GM19324 (cell line): Measurements from ENCODE around the gene CDC7.
A peak's percentile ranks its signal among the peaks of the same experiment; 100 is the strongest.
"Not testable (repeated sequence)": the region's sequence is repeated elsewhere in the genome, so short reads cannot be mapped to it uniquely, and the experiment has no call there.

Source experiments
- ATAC-seq: cut with Tn5 transposase; IDR thresholded peaks from one replicate; pipeline ENCODE4 v1.9.1; 2021; ENCODE audit warnings: mild to moderate bottlenecking, moderate library complexity; ENCODE audit not compliant: unreplicated experiment, low FRiP score

The CDC7 gene

GRCh38 chr1:91507328-91507727 lies 6.7 kb downstream of the CDC7 start:
- no peak for ATAC-seq

- no peak for ATAC-seq
Observed at GRCh38 chr1:91510754-91511153, 10.1 kb downstream of the CDC7 start.

GRCh38 chr1:91511386-91511785 lies 10.7 kb downstream of the CDC7 start:
- ATAC-seq: no peak

GRCh38 chr1:91513160-91513559 lies 12.5 kb downstream of the CDC7 start:
- ATAC-seq: no peak

- ATAC-seq: no peak
Observed at GRCh38 chr1:91513706-91514105, 13.1 kb downstream of the CDC7 start.

- no peak for ATAC-seq
Observed at GRCh38 chr1:91515994-91516393, 15.3 kb downstream of the CDC7 start.

- ATAC-seq: not testable (repeated sequence)
Observed at GRCh38 chr1:91516605-91517004, 16.0 kb downstream of the CDC7 start.

- not testable (repeated sequence) for ATAC-seq
Observed at GRCh38 chr1:91519167-91519566, 18.5 kb downstream of the CDC7 start.

GRCh38 chr1:91520942-91521507 lies 20.4 kb downstream of the CDC7 start:
- ATAC-seq: no peak

GRCh38 chr1:91523482-91523881 lies 22.8 kb downstream of the CDC7 start:
- peak; percentile 96 for ATAC-seq

- ATAC-seq: no peak
Observed at GRCh38 chr1:91526496-91526895, 25.8 kb downstream of the CDC7 start.

GRCh38 chr1:91527266-91527765 lies 26.7 kb downstream of the CDC7 start:
- ATAC-seq: no peak

- no peak for ATAC-seq
Observed at GRCh38 chr1:91527781-91528180, 27.1 kb downstream of the CDC7 start.

- ATAC-seq: no peak
Observed at GRCh38 chr1:91529856-91530255, 29.2 kb downstream of the CDC7 start.

GRCh38 chr1:91533361-91534024 lies 32.8 kb downstream of the CDC7 start:
- ATAC-seq: no peak

- ATAC-seq: no peak
Observed at GRCh38 chr1:91535441-91535840, 34.8 kb downstream of the CDC7 start.

GRCh38 chr1:91537281-91537986 lies 36.8 kb downstream of the CDC7 start:
- no peak for ATAC-seq

- ATAC-seq: no peak
Observed at GRCh38 chr1:91537987-91538304, 37.3 kb downstream of the CDC7 start.

GRCh38 chr1:91540910-91541309 lies 40.3 kb downstream of the CDC7 start:
- no peak for ATAC-seq

- ATAC-seq: no peak
Observed at GRCh38 chr1:91541918-91542533, 41.4 kb downstream of the CDC7 start.

GRCh38 chr1:91545506-91546300 lies 45.1 kb downstream of the CDC7 start:
- no peak for ATAC-seq
